IMR-90 (cell line): ENCODE data around the gene COLEC12.

Source experiments
- BHLHE40 ChIP-seq: fragments of 150-350 bp; IDR thresholded peaks from 2 replicates; pipeline ENCODE4 v1.6.1; 2016; ENCODE audit warnings: mild to moderate bottlenecking, low read depth, low read length
- CEBPB ChIP-seq: IDR thresholded peaks from 2 replicates; pipeline ENCODE4 v1.6.1; 2012; ENCODE audit warnings: low read depth, low read length, improper control_type of control experiment
- CHD1 ChIP-seq: IDR thresholded peaks from 2 replicates; pipeline ENCODE4 v1.6.1; 2012; ENCODE audit warnings: low read depth, low read length, improper control_type of control experiment
- FOS ChIP-seq: fragments of 150-350 bp; IDR thresholded peaks from 2 replicates; pipeline ENCODE4 v1.6.1; 2016; ENCODE audit warnings: low read depth, low read length
- MAFK ChIP-seq: IDR thresholded peaks from 2 replicates; pipeline ENCODE4 v1.6.1; 2012; ENCODE audit warnings: low read depth, low read length, improper control_type of control experiment
- POLR2A ChIP-seq: IDR thresholded peaks from 2 replicates; pipeline ENCODE4 v1.6.1; 2012; ENCODE audit warnings: mild to moderate bottlenecking, low read depth, low read length
- RAD21 ChIP-seq: IDR thresholded peaks from 2 replicates; pipeline ENCODE4 v1.6.1; 2012; ENCODE audit warnings: low read length, improper control_type of control experiment
- RCOR1 ChIP-seq: IDR thresholded peaks from 2 replicates; pipeline ENCODE4 v1.6.1; 2012; ENCODE audit warnings: mild to moderate bottlenecking, low read length, improper control_type of control experiment; ENCODE audit not compliant: insufficient replicate concordance
- RFX5 ChIP-seq: IDR thresholded peaks from 2 replicates; pipeline ENCODE4 v1.8.0; 2012; ENCODE audit warnings: low read depth, mild to moderate bottlenecking, low read length, moderate library complexity
- SMC3 ChIP-seq: fragments of 150-350 bp; IDR thresholded peaks from 2 replicates; pipeline ENCODE4 v1.6.1; 2016; ENCODE audit warnings: low read depth, mild to moderate bottlenecking, antibody characterized with exemption, low read length, moderate library complexity
- TF ChIP-seq, protein P1 (sequence below): conservative IDR thresholded peaks from 2 replicates; pipeline ENCODE4 v1.5.1; 2012; ENCODE audit warnings: mild to moderate bottlenecking, low read depth, low read length, improper control_type of control experiment
- TF ChIP-seq, protein P2 (sequence below): fragments of 150-350 bp; IDR thresholded peaks from 2 replicates; pipeline ENCODE4 v1.6.1; 2017; ENCODE audit warnings: mild to moderate bottlenecking, antibody characterized with exemption, low read length, low read depth
- TF ChIP-seq, protein P3 (sequence below): fragments of 150-350 bp; IDR thresholded peaks from 2 replicates; pipeline ENCODE4 v1.6.1; 2016; ENCODE audit warnings: low read depth, mild to moderate bottlenecking, low read length, moderate library complexity, borderline replicate concordance

DNA sequence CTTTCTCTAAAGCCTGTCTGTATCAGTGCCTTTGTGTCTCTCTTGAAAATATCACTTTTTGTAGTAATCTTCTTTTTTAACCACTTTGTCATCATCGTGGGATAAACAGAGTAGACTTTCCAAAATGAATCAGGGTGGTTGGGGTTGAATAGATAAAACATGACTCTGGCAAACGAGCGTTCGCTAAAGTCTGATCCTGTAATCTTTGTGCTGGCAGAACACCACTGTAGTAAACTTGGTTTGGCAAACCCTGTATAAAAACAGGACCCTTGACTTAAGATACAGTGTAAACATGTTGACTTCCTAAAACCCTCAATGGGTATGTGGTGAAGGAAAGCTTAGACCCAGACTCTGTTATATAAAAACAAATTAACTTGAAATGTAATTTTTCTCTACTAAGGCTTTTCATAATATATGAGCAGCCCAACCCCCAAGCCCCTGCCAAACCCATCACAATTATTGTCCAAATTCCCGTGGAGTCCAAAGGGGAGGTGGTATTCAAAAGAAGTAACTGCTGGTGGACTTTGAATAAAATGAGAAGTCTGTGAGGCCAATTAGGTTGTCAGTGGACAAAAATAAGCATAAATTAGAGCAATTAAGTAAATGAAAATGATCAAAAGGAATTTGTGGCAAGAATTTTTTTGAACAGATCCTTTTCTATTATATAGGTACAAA lies 52.2 kb downstream of the COLEC12 start:
- TF ChIP-seq, protein P1, sequence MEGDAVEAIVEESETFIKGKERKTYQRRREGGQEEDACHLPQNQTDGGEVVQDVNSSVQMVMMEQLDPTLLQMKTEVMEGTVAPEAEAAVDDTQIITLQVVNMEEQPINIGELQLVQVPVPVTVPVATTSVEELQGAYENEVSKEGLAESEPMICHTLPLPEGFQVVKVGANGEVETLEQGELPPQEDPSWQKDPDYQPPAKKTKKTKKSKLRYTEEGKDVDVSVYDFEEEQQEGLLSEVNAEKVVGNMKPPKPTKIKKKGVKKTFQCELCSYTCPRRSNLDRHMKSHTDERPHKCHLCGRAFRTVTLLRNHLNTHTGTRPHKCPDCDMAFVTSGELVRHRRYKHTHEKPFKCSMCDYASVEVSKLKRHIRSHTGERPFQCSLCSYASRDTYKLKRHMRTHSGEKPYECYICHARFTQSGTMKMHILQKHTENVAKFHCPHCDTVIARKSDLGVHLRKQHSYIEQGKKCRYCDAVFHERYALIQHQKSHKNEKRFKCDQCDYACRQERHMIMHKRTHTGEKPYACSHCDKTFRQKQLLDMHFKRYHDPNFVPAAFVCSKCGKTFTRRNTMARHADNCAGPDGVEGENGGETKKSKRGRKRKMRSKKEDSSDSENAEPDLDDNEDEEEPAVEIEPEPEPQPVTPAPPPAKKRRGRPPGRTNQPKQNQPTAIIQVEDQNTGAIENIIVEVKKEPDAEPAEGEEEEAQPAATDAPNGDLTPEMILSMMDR = no peak
- TF ChIP-seq POLR2A = no peak
- TF ChIP-seq RFX5 = no peak
- TF ChIP-seq BHLHE40 = no peak
- TF ChIP-seq, protein P2, sequence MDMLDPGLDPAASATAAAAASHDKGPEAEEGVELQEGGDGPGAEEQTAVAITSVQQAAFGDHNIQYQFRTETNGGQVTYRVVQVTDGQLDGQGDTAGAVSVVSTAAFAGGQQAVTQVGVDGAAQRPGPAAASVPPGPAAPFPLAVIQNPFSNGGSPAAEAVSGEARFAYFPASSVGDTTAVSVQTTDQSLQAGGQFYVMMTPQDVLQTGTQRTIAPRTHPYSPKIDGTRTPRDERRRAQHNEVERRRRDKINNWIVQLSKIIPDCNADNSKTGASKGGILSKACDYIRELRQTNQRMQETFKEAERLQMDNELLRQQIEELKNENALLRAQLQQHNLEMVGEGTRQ = no peak
- TF ChIP-seq, protein P3, sequence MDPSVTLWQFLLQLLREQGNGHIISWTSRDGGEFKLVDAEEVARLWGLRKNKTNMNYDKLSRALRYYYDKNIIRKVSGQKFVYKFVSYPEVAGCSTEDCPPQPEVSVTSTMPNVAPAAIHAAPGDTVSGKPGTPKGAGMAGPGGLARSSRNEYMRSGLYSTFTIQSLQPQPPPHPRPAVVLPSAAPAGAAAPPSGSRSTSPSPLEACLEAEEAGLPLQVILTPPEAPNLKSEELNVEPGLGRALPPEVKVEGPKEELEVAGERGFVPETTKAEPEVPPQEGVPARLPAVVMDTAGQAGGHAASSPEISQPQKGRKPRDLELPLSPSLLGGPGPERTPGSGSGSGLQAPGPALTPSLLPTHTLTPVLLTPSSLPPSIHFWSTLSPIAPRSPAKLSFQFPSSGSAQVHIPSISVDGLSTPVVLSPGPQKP = no peak
- no peak for TF ChIP-seq RCOR1
- TF ChIP-seq CEBPB = no peak
- no peak for TF ChIP-seq RAD21
- no peak for TF ChIP-seq CHD1
- no peak for TF ChIP-seq SMC3
- no peak for TF ChIP-seq MAFK
- no peak for TF ChIP-seq FOS
